GM21786 (cell line): ENCODE results near the gene NDOR1.
"Not testable (repeated sequence)": the region's sequence is repeated elsewhere in the genome, so short reads cannot be mapped to it uniquely, and the experiment has no call there.

Experiments
- ATAC-seq: cut with Tn5 transposase; IDR thresholded peaks from one replicate; pipeline ENCODE4 v1.9.1; 2021; ENCODE audit not compliant: unreplicated experiment

Gene NDOR1

DNA sequence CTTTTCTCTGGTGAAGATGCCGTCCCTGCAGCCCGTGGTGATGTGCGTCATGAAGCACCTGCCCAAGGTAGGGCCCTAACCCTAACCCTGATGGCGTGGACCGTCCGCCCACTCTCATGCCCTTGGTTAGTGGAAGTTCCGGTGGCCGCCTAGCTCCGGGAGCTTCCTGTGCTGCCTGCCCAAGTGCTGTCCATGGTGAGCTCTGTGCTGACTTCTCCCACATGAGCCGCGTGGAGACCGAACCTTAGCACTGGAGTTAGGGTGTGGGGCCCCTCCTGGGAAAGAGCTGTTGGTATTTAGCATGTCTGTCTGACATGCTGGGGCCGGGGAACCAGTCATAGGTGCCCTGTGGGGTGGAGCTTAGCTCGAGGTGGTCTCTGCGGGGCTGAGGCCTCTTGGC lies 50.9 kb downstream of the NDOR1 start:
- no peak for ATAC-seq

GRCh38 chr9:137256856-137257255 lies 51.4 kb downstream of the NDOR1 start:
- no peak for ATAC-seq

DNA sequence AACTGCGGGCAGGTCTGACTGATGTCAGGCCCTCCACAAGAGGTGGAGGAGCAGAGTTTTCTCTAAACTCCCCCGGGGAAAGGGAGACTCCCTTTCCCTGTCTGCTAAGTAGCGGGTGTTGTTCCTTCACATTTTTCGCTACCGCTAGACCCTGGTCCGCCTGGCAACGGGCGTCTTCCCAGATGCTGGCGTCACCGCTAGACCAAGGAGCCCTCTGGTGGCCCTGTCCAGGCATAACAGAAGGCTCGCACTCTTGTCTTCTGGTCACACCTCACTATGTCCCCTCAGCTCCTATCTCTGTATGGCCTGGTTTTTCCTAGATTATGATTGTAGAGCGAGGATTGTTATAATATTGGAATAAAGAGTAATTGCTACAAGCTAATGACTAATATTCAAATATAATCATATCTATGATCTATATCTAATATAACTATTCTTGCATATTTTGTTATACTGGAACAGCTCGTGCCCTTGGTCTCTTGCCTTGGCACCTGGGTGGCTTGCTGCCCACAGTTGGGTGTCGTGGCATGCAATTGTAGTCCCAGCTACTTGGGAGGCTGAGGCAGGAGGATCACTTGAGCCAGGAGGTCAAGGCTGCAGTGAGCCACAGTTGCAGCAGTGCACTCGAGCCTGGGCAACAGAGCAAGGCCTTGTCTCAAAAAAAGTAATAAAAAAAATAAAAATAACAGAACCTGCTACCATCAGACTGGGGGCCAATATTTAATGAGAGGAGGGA lies 56.8 kb downstream of the NDOR1 start:
- ATAC-seq = not testable (repeated sequence)

GRCh38 chr9:137262909-137263285 lies 57.4 kb downstream of the NDOR1 start:
- no peak for ATAC-seq

DNA sequence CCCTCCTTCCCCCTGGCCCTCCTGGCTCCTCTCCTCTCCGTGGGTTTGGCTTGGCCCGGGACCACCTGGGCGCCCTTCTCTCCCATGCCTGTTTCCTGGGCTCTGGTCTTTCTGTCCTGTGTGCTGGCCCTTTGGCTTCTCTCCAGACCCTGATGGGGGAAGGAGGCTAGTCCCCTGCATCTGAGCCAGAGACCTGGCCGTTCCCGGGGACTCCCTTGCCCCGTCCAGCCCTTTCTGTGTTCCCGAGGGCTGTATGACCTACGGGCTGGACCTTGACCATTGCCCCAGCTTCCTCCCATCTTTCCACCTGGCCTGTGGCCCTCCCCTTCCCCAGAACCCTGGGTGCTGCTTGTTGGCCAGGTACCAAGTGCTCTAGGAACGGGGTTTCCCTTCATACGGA lies 58.0 kb downstream of the NDOR1 start:
- ATAC-seq = no peak

DNA sequence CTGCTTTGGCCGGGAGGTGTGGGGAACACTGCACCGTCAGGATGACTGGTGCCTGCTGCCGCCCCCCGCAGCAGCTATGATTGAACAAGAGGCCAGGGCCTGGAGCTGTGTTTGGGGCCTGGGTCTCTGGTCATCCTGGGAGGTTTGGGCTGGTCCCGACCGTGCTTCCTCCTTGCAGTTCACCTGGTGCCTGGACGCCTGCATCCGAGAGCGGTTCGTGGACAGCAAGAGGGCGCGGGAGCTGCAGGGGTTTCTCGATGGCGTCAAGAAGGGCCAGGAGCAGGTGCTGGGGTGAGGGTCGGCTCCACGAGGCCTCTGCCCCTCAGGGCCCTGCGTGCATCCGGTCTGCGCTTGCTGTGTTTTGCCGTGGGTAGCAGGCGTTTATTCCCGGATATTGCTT lies 58.6 kb downstream of the NDOR1 start:
- no peak for ATAC-seq

GRCh38 chr9:137265496-137266161 lies 60.1 kb downstream of the NDOR1 start:
- no peak for ATAC-seq

DNA sequence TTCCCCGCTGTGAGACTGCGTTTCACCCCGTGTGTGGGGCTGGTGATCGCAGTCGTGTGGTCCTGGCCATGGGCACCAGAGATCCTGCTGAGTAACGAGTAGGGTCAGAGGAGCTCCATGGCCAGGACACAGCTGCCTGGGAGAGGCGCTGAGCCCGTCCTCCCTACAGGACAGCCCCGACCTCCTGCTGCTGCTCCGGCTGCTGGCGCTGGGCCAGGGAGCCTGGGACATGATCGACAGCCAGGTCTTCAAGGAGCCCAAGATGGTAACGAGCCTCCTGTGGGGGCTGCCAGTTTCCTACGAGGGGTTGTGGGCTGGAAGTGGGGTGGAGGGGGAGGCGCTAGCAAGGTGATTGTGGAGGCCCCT lies 60.6 kb downstream of the NDOR1 start:
- no peak for ATAC-seq
